GM18511 (cell line): Measurements from ENCODE around the gene DES.

ENCODE experiments used
- ATAC-seq: cut with Tn5 transposase; IDR thresholded peaks from one replicate; pipeline ENCODE4 v1.9.1; 2021; ENCODE audit warnings: mild to moderate bottlenecking, moderate library complexity; ENCODE audit not compliant: unreplicated experiment

DES gene

GRCh38 chr2:219437690-219438206, 19.6 kb downstream of the DES start:
- ATAC-seq = no peak

- no peak for ATAC-seq
Observed at GRCh38 chr2:219438453-219438852, 20.3 kb downstream of the DES start.

GRCh38 chr2:219439506-219439905, 21.3 kb downstream of the DES start:
- ATAC-seq = no peak

GRCh38 chr2:219440388-219441256, 22.4 kb downstream of the DES start:
- ATAC-seq = no peak

GRCh38 chr2:219441451-219442255, 23.5 kb downstream of the DES start:
- no peak for ATAC-seq

GRCh38 chr2:219442256-219443015, 24.3 kb downstream of the DES start:
- no peak for ATAC-seq

- ATAC-seq = no peak
Observed at GRCh38 chr2:219443016-219443696, 25.0 kb downstream of the DES start.

GRCh38 chr2:219443697-219444023, 25.5 kb downstream of the DES start:
- no peak for ATAC-seq

GRCh38 chr2:219444566-219445091, 26.5 kb downstream of the DES start:
- no peak for ATAC-seq

- no peak for ATAC-seq
Observed at GRCh38 chr2:219445220-219445640, 27.1 kb downstream of the DES start.

- no peak for ATAC-seq
Observed at GRCh38 chr2:219446101-219446504, 27.9 kb downstream of the DES start.

GRCh38 chr2:219446689-219447088, 28.5 kb downstream of the DES start:
- no peak for ATAC-seq

- ATAC-seq = no peak
Observed at GRCh38 chr2:219447242-219448098, 29.3 kb downstream of the DES start.

- no peak for ATAC-seq
Observed at GRCh38 chr2:219448099-219448775, 30.1 kb downstream of the DES start.

- ATAC-seq = no peak
Observed at GRCh38 chr2:219448776-219449341, 30.7 kb downstream of the DES start.

- ATAC-seq = no peak
Observed at GRCh38 chr2:219449609-219450008, 31.4 kb downstream of the DES start.

GRCh38 chr2:219451661-219452360, 33.6 kb downstream of the DES start:
- ATAC-seq = no peak
